Measurements from ENCODE around the gene PAQR4.

PAQR4 gene

DNA sequence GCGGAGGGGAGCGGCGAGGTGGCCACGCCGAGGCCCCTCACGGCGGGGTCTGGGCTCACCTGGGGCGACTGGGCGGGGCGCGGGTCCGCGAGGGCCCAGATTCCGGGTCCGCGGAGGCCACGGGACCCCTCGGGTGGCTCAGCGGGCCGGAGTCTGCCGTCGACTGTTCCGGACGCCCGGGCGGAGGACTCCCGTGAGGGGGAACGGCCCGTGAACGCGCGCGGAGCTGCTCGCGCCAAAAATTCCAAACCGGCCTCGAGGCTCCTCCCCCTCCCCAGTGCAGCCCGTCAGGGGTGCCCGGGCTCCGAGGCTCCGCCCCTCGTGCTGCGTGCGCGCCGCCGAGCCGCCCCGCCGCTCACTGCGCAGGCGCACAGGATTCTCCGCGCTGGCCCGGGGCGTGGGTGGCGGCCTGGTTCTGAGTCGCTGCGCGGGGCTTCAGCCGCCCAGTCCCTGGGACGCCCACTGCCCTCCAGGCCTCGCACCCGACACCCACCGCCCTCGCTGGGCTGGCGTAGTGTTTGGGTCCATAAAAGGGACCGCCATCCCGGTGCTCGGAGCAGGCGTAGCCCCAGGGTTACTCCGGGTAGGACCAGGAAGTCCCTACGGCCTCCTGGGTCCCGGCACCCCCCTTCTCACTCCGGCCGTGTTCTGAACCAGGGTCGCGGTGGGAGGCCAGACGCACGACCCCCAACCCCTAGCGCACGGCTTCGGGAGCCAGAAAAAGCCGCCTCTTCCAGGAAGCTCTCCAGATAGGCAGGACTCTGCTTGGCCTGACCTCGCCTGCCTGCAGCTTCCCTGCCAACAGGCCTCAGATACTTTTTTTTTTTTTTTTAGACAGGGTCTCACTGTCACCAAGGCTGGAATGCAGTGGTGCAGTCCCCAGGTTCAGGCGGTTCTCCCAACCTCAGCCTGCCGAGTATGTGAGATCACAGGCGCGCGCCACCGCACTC is 11.4 kb downstream of the PAQR4 start, which contains the start of gene PKMYT1:
Gene PKMYT1, minus strand, starts transcription at position 220 of the 950 bp plus-strand sequence. CDS start 789 bp downstream, outside the sequence.
- DNase-seq (ENCODE audit: low read depth in 2 of 2), result peak; percentile 82 to 92

DNA sequence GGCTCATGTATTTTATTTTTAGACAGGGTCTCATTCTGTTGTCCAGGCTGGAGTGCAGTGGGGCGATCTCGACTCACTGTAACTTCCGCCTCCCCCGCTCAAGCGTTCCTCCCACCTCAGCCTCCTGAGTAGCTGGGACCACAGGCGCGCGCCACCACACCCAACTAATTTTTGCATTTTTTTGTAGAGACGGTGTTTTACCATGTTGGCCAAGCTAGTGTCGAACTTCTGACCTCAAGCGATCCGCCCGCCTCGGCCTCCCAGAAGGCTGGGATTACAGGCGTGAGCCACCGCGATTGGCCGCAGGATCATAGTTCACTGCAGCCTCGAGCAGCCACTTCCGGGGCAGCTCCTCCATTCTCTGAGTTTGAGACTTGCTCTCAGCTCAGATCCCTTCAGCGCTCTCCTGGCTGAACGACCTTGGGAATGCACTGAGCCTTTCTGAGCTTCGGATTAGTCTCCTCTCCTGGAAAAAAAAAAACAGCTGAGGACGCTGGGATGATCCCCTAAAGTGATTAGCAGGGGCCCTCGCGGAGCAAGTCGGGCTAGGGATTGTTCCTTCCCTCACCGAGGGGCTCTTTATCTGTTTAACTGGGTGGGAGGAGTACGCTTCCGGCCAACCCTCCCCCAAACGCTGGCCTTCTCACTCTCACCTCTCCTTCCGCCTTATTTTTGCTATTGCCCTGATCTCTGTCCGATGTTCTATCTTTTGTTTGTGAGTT is 12.2 kb downstream of the PAQR4 start:
- no peak for DNase-seq (ENCODE audit: low read depth in 2 of 2)

DNA sequence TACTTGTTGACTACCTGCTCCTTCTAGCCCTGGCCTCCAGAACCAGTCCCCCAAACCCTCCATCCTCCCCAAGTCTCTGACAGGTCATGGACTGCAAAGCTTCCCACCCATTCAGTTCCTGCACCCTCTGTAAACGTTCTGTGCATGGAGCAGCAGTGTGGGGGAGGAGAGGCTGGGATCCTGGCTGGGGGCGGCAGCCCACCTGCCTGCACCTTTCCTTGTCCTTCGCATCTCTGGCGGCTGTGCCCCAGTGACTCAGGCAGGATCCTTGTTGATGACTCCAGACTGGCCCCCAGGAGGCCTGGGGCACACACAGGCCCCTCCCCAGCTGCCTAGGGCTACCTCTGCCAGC is 12.7 kb downstream of the PAQR4 start:
- DNase-seq (ENCODE audit: low read depth in 2 of 2), result no peak

DNA sequence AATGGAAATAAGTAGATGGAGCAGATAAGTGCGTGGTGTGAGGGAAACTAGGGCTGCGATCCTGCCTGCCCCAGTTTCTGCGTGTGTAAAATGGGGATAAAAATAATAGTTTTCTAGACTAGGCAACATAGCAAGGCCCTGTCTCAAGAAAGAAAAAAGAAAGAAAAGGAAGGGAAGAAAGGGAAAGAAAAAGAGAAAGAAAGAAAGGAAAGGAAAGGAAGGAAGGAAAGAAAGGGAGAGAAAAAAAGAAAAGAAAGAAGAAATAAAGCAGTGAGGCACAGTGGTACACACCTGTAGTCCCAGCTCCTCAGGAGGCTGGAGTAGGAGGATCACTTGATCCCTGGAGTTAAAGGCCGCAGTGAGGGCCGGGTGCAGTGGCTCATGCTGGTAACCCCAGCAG is 13.3 kb downstream of the PAQR4 start:
- no peak for DNase-seq (ENCODE audit: low read depth in 2 of 2)

- peak; percentile 31 to 59 for DNase-seq (ENCODE audit: low read depth in 2 of 2)
These were observed 14.6 kb downstream of the PAQR4 start for GRCh38 chr16:2983706-2984136.

GRCh38 chr16:2985462-2985861 is 16.3 kb downstream of the PAQR4 start:
- DNase-seq (ENCODE audit: low read depth in 2 of 2), result no peak

DNA sequence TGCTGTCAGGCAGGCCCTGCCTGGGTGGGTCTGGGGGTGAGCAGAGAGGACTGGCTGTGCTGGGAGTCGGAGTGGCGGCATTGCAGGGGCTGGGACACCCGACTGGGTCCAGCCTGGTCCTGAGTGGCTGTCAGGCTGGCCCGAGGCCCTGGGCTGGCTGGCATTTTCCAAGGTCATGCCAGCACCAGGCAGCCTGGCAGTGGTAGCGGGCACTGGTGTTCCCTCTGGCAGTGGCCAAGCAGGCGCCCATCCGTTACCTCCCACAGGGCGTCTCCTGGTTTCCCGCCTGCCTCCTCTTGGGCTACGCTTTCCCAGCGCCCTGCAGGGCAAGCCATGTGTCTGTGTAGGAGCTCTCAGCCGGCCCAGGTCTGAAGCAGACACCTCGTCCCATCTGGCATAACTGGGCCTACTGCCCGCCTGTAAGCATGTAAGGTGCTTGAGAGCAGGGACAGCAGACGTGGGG is 16.8 kb downstream of the PAQR4 start:
- DNase-seq (ENCODE audit: low read depth in 2 of 2), result no peak

DNA sequence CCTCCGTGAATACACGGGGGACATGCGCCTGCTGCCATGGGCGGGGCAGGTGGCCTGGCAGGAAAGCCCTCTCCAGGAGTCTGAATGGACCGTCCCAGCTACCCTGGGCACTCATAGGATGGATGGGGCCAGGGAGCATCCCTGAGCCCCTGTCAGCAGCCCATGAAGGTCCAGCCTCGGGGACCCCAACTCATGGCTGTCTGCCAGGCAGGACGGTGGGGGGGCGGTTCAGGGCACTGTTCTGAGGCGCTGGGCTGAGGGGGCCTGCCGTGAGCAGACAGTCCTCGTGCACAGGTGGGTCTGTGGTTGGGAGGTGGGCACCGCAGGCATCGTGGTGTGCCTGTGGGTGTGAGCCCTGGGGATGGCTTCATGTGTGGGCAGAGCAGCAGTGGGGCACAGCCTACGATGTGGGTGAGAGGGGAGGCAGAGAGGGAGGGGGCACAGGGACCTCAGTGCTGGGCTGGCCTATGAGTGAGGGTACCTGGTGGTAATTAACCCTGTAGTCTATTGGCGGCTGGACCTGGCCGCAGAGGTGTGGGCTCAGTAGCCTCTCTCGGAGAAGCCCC is 17.6 kb downstream of the PAQR4 start:
- no peak for DNase-seq (ENCODE audit: low read depth in 2 of 2)

DNA sequence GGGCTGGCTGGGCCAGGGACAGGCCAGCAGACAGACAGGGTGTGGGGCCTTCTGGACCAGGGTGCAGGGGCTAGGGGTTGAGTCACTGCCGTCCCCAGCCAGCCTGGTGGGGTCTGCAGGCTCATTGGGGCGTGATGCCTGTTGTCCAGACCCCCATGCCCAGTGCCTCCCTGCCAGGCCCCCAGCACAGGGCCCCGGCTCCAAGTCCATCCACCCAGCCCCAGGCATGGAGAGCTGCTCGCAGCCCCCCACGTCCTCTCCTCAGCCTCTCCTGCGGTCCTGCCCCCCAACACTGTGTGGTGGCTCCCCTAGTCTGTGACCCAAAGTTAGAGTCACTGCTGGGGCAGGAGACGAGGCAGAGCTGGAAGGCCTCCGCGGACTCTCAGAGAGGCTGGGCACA is 18.1 kb downstream of the PAQR4 start:
- DNase-seq (ENCODE audit: low read depth in 2 of 2), result no peak

DNA sequence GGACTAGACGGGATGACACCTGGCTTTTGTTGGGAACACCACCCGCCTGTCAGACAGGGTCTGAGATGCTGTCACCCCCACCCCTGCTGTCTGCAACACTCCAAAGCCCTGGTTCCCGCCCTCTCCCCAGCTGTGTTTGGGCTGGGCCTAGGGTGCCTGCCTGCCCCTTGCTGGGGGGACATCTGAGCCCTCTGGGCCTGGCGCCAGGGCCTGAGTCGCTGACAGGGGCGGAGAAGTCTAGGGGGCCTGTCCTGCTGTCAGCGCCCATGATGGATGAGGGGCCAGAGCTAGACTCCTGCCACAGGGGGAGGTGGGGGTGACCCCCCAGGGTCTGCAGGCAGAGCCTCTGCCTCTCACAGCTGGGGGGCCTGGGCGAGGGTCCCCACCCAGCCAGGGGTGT is 18.7 kb downstream of the PAQR4 start:
- no peak for DNase-seq (ENCODE audit: low read depth in 2 of 2)

DNA sequence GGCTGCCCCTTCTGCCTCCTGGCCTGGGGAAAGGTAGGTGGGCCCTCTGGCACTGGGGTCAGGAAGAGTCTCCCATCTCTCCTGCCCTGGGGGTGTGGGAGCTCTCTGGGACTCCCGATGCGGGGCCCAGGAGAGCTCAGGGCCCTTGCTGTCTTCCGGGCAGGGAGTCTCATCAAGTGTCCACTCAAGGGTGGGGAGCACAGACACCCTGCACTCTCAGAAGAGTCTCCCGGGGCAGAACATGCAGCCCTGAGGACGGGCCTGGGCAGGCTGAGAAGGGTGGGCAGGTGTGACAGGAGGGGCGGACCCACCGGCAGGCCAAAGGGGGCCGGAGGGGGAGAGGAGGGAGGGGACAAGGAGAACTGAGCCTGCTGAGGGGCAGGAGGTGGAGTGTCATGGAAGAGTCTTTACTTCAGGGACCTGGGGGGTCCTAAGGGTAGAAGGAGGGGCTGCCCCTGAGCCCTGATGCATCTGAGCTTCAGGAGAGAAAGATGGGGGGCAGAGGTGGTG is 19.5 kb downstream of the PAQR4 start:
- DNase-seq (ENCODE audit: low read depth in 2 of 2), result no peak

DNA sequence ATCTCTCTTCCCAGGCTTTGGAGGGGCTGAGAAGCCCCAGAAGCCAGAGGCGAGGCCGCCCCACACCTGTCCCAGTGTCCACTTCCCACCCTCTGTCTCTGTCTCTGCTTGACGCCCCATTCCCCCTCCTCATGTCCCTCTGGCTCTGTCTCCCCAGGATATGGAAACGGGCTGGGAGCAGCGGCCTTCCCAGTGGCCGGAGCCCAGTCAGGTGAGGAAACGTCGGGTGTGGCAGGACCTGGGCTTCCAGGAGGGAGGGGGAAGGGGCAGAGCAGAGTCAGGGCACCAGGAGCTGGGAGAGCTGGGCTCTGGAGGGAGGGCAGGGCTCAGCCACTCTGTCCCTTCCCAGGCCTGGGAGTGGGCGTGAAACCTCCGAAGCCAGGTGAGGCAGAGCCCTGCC is 21.7 kb downstream of the PAQR4 start:
- DNase-seq (ENCODE audit: low read depth in 2 of 2), result no peak

GRCh38 chr16:2991566-2992261 is 22.6 kb downstream of the PAQR4 start:
- no peak for DNase-seq (ENCODE audit: low read depth in 2 of 2)

DNA sequence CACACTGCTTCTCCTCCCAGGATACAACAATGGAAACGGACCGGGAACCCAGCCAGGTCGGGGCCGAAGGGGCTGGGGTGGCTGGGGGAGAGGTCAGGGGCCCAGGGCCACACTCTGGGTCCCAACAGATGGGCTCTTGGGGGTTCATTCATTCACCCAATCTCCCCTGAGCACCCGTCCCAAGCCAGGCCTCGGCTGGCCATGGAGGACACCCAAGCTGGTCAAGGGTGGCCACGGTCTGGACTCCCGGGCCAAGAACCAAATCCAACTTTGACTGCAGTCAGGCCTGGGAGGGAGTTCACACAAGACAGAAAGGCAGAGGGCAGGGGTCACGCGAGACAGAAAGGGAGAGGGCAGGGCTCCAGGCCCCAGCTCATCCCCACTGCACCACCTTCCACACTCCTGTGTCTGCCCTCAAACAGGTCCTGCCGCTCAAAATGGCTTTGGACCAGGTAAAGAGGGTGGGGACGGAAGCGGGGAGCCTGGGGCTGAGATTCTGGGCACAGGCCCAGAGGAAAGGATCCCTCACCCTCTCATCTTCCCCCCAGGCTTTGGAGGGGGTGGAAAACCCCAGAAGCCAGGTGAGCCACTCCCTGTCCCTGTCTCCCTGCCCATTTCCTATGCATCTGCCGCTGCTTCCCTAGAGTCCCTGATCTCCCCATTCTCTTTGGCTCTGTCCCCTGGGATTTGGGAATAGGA is 23.4 kb downstream of the PAQR4 start:
- no peak for DNase-seq (ENCODE audit: low read depth in 2 of 2)

DNA sequence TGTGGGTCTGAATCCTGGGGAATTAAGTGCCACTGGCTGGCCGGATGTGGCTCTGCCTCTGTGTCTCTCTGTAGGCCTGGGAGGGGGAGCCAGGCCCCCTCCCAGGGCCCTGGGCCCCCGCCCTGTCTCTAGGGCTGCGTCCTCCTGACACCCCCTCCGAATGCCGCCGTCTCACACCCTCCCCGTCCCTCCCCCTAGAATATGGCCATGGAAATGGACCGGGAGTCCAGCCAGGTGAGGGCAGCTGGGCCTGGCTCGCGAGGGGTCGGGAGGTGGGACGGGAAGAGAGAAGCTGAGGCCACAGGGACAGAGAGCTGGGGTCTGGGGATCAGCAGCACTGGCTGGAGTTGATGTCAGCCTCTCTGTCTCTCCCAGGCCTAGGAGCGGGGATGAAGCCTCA is 27.1 kb downstream of the PAQR4 start:
- DNase-seq (ENCODE audit: low read depth in 2 of 2), result no peak

- DNase-seq (ENCODE audit: low read depth in 2 of 2), result no peak
These were observed 30.8 kb downstream of the PAQR4 start for GRCh38 chr16:2999929-3000328.

DNA sequence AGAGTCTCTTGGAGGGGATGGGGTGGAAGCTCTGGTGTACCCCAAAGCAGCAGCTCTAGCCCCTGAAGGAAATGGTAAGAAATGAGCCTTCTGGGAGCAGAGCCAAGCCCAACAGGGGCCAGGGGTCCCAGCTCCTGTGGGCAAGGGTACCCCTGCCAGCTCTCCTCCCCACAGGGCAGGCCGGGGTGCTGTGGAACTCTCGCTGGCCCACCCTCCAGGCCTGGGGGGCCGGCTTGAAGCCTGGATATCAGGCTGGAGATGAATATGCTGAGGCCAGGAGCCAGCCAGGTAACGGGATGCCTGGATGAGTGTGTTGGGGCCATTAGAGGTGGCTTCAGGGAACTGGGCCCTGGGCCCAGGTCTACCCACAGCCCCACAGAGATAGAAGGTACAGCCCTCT is 31.4 kb downstream of the PAQR4 start:
- no peak for DNase-seq (ENCODE audit: low read depth in 2 of 2)

DNA sequence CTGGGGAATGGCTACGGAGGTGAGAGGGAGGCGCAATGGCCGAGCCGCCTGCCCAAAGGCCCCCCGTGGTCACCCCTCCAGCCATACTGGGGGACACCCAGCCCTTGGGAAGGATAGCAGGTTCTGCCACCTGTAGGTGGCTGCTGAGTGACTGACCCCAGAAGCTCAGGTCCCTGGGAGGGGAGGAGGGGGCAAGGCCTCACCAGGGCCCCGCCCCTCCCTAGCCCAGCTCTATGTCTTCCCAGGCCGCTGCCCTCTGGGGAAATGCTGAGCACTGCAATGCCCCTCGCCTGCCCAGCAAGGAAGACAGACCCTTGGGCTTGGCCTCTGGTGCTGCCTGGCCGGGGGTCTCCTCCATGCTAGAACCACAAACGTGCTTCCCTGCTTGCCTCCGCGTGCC is 32.2 kb downstream of the PAQR4 start:
- no peak for DNase-seq (ENCODE audit: low read depth in 2 of 2)

DNA sequence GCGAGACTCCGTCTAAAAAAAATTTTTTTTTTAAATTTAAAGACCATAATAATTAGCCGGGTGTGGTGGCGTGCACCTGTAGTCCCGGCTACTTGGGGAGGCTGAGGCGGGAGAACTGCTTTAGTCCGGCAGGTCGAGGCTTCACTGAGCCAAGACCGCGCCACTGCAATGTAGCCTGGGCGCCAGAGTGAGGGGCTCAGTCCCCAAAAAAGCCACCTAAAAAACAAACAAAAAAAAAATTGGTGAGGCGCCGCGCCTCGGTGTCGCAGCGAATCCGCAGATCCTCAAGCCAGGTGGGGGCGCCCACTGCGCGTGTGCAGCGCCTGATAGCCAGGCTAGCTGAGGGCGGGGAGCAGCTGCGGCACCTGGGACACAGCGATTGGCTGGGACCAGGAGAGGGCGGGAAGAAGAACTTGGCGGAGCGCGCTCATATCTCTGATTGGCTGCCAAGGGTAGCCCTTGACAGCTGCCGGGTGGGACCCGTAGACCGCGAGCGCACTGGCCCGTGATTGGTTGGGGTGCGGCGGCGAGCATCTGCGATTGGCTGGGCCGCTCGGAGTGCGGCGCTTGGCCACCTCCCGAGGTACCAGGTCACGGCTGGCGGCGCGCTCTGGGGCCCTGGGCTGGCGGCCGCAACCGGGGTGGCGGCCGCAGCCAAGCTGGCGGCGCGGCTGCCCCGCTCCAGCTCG is 34.6 kb downstream of the PAQR4 start:
- peak; percentile 93 to 95 for DNase-seq (ENCODE audit: low read depth in 2 of 2)

- DNase-seq (ENCODE audit: low read depth in 2 of 2), result no peak
These were observed 35.2 kb downstream of the PAQR4 start for GRCh38 chr16:3004319-3004718.
